IMR-90 (cell line): Measurements from ENCODE around the gene FAM131C. TPM values are rescaled to one million over a fixed set of nuclear protein-coding genes. Genes with fewer than 3 reads are reported as not detected.

Experiments
- ATAC-seq: fragments of 200-7000 bp; cut with Tn5 transposase; 2 replicates; pipeline ENCODE4 v1.9.1; 2020; ENCODE audit warnings: low read depth, mild to moderate bottlenecking, moderate library complexity
- BruUV-seq: library from RNA; stranded (reverse); fragments of 400-500 nt; replicated peaks from 2 replicates; lab custom pipeline; 2021; lab: Mats Ljungman, UMichigan
- CTCF ChIA-PET: fragments of 300-600 bp; formaldehyde crosslinking; extraction: SDS; loops from one replicate; lab custom pipeline; 2021; ENCODE audit warnings: antibody characterized with exemption; lab: Yijun Ruan, JAX
- POLR2A ChIA-PET: fragments of 300-600 bp; sonication (Branson Sonifier 250); formaldehyde crosslinking; loops from one replicate; lab custom pipeline; 2022; ENCODE audit warnings: antibody characterized with exemption; ENCODE audit not compliant: unreplicated experiment; lab: Charles Lee
- DNase-seq: peaks from one replicate; pipeline ENCODE4 v3.0.0; 2013
- H2AFZ ChIP-seq: replicated peaks from 2 replicates; pipeline ENCODE3; 2013; ENCODE audit warnings: low read length, mild to moderate bottlenecking; ENCODE audit not compliant: poor library complexity
- H2AK5ac ChIP-seq: 2 replicates; pipeline ENCODE4 v1.6.1; 2013; ENCODE audit warnings: low read depth, low read length, inconsistent platforms
- H2AK9ac ChIP-seq: replicated peaks from 2 replicates; pipeline ENCODE3; 2013; ENCODE audit warnings: mild to moderate bottlenecking, low read depth, low read length, moderate library complexity; ENCODE audit not compliant: poor library complexity
- H2BK120ac ChIP-seq: 2 replicates; pipeline ENCODE4 v1.6.1; 2013; ENCODE audit warnings: low read depth, low read length, inconsistent platforms
- H2BK15ac ChIP-seq: 3 replicates; pipeline ENCODE4 v1.6.1; 2013; ENCODE audit warnings: low read depth, low read length, inconsistent platforms
- H2BK20ac ChIP-seq: 2 replicates; pipeline ENCODE4 v1.6.1; 2013; ENCODE audit warnings: low read depth, mild to moderate bottlenecking, inconsistent platforms, low read length, moderate library complexity
- H2BK5ac ChIP-seq: 2 replicates; pipeline ENCODE4 v1.6.1; 2013; ENCODE audit warnings: mild to moderate bottlenecking, low read depth, low read length, inconsistent platforms; ENCODE audit not compliant: poor library complexity, severe bottlenecking
- H3K14ac ChIP-seq: replicated peaks from 2 replicates; pipeline ENCODE4 v1.6.1; 2013; ENCODE audit warnings: low read depth, low read length, inconsistent platforms
- H3K18ac ChIP-seq: 2 replicates; pipeline ENCODE4 v1.6.1; 2013; ENCODE audit warnings: low read depth, low read length, control low read depth
- H3K23ac ChIP-seq: 2 replicates; pipeline ENCODE4 v1.6.1; 2013; ENCODE audit warnings: low read depth, low read length, inconsistent platforms
- H3K27ac ChIP-seq: 2 replicates; pipeline ENCODE4 v1.5.1; 2013; ENCODE audit warnings: mild to moderate bottlenecking, control low read depth, low read length; ENCODE audit not compliant: insufficient read depth
- H3K27me3 ChIP-seq: 2 replicates; pipeline ENCODE4 v1.6.1; 2013; ENCODE audit warnings: low read length; ENCODE audit not compliant: control insufficient read depth, insufficient read depth
- H3K36me3 ChIP-seq: 2 replicates; pipeline ENCODE4 v1.6.1; 2013; ENCODE audit warnings: low read length, mixed read lengths; ENCODE audit not compliant: control insufficient read depth, insufficient read depth
- H3K4ac ChIP-seq: 2 replicates; pipeline ENCODE4 v1.6.1; 2013; ENCODE audit warnings: low read depth, low read length, inconsistent platforms
- H3K4me1 ChIP-seq: 2 replicates; pipeline ENCODE4 v1.6.1; 2013; ENCODE audit warnings: low read length, mixed read lengths; ENCODE audit not compliant: control insufficient read depth, insufficient read depth
- H3K4me2 ChIP-seq: 2 replicates; pipeline ENCODE4 v1.6.1; 2013; ENCODE audit warnings: low read depth, mild to moderate bottlenecking, control low read depth, low read length, moderate library complexity
- H3K4me3 ChIP-seq: 2 replicates; pipeline ENCODE4 v1.5.1; 2013; ENCODE audit warnings: low read depth, mild to moderate bottlenecking, control low read depth, low read length, moderate library complexity; ENCODE audit not compliant: insufficient read depth
- H3K56ac ChIP-seq: 2 replicates; pipeline ENCODE4 v1.6.1; 2013; ENCODE audit warnings: low read length, inconsistent platforms; ENCODE audit not compliant: insufficient read depth; ENCODE audit errors: extremely low read depth
- H3K79me1 ChIP-seq, 2 experiments: 2 replicates each; pipeline ENCODE4 v1.6.1; 2013; ENCODE audit warnings: low read length in 2 of 2, inconsistent platforms in 1 of 2, low read depth in 1 of 2
- H3K9ac ChIP-seq: 2 replicates; pipeline ENCODE4 v1.6.1; 2013; ENCODE audit warnings: low read depth, low read length, control low read depth
- H3K9me1 ChIP-seq: 2 replicates; pipeline ENCODE4 v1.6.1; 2013; ENCODE audit warnings: low read length, inconsistent platforms; ENCODE audit not compliant: insufficient read depth
- H3K9me3 ChIP-seq: 2 replicates; pipeline ENCODE4 v1.6.1; 2013; ENCODE audit warnings: low read length; ENCODE audit not compliant: control insufficient read depth, insufficient read depth
- H4K20me1 ChIP-seq: 2 replicates; pipeline ENCODE4 v1.6.1; 2013; ENCODE audit warnings: low read length, inconsistent platforms; ENCODE audit not compliant: insufficient read depth
- H4K5ac ChIP-seq: 2 replicates; pipeline ENCODE4 v1.6.1; 2013; ENCODE audit warnings: mild to moderate bottlenecking, low read depth, low read length, control low read depth
- H4K8ac ChIP-seq, 2 experiments: 2 replicates each; pipeline ENCODE4 v1.6.1; 2013; ENCODE audit warnings: low read depth in 2 of 2, low read length in 2 of 2, control low read depth in 1 of 2, inconsistent platforms in 1 of 2
- H4K91ac ChIP-seq: 2 replicates; pipeline ENCODE4 v1.6.1; 2013; ENCODE audit warnings: low read depth, low read length, inconsistent platforms; ENCODE audit not compliant: insufficient read depth
- BHLHE40 ChIP-seq: fragments of 150-350 bp; IDR thresholded peaks from 2 replicates; pipeline ENCODE4 v1.6.1; 2016; ENCODE audit warnings: mild to moderate bottlenecking, low read depth, low read length
- CEBPB ChIP-seq: IDR thresholded peaks from 2 replicates; pipeline ENCODE4 v1.6.1; 2012; ENCODE audit warnings: low read depth, low read length, improper control_type of control experiment
- CHD1 ChIP-seq: IDR thresholded peaks from 2 replicates; pipeline ENCODE4 v1.6.1; 2012; ENCODE audit warnings: low read depth, low read length, improper control_type of control experiment
- CTCF ChIP-seq: conservative IDR thresholded peaks from 2 replicates; pipeline ENCODE4 v1.5.1; 2012; ENCODE audit warnings: mild to moderate bottlenecking, low read depth, low read length, improper control_type of control experiment
- ELK1 ChIP-seq: fragments of 150-350 bp; IDR thresholded peaks from 2 replicates; pipeline ENCODE4 v1.6.1; 2016; ENCODE audit warnings: low read depth, mild to moderate bottlenecking, low read length, moderate library complexity, borderline replicate concordance
- FOS ChIP-seq: fragments of 150-350 bp; IDR thresholded peaks from 2 replicates; pipeline ENCODE4 v1.6.1; 2016; ENCODE audit warnings: low read depth, low read length
- MAFK ChIP-seq: IDR thresholded peaks from 2 replicates; pipeline ENCODE4 v1.6.1; 2012; ENCODE audit warnings: low read depth, low read length, improper control_type of control experiment
- MAZ ChIP-seq: IDR thresholded peaks from 2 replicates; pipeline ENCODE4 v1.6.1; 2012; ENCODE audit warnings: low read depth, mild to moderate bottlenecking, low read length, improper control_type of control experiment, moderate library complexity, borderline replicate concordance
- MXI1 ChIP-seq: IDR thresholded peaks from 2 replicates; pipeline ENCODE4 v1.6.1; 2012; ENCODE audit warnings: low read depth, mild to moderate bottlenecking, low read length, moderate library complexity, borderline replicate concordance
- NFE2L2 ChIP-seq: fragments of 150-350 bp; IDR thresholded peaks from 2 replicates; pipeline ENCODE4 v1.6.1; 2016; ENCODE audit warnings: low read depth, mild to moderate bottlenecking, low read length
- POLR2A ChIP-seq: IDR thresholded peaks from 2 replicates; pipeline ENCODE4 v1.6.1; 2012; ENCODE audit warnings: mild to moderate bottlenecking, low read depth, low read length
- RAD21 ChIP-seq: IDR thresholded peaks from 2 replicates; pipeline ENCODE4 v1.6.1; 2012; ENCODE audit warnings: low read length, improper control_type of control experiment
- RCOR1 ChIP-seq: IDR thresholded peaks from 2 replicates; pipeline ENCODE4 v1.6.1; 2012; ENCODE audit warnings: mild to moderate bottlenecking, low read length, improper control_type of control experiment; ENCODE audit not compliant: insufficient replicate concordance
- RFX5 ChIP-seq: IDR thresholded peaks from 2 replicates; pipeline ENCODE4 v1.8.0; 2012; ENCODE audit warnings: low read depth, mild to moderate bottlenecking, low read length, moderate library complexity
- SMC3 ChIP-seq: fragments of 150-350 bp; IDR thresholded peaks from 2 replicates; pipeline ENCODE4 v1.6.1; 2016; ENCODE audit warnings: low read depth, mild to moderate bottlenecking, antibody characterized with exemption, low read length, moderate library complexity
- USF2 ChIP-seq: fragments of 150-350 bp; IDR thresholded peaks from 2 replicates; pipeline ENCODE4 v1.6.1; 2017; ENCODE audit warnings: mild to moderate bottlenecking, antibody characterized with exemption, low read length, low read depth
- WGBS, 2 experiments: methylation state at CpG; one replicate each; pipeline versions ENCODE4 v1.1.5 to v1.1.7; 2013; ENCODE audit warnings: missing lambda C conversion rate in 2 of 2; ENCODE audit not compliant: insufficient read length in 1 of 2; ENCODE audit errors: extremely low coverage in 2 of 2; 5-methylcytosine and 5-hydroxymethylcytosine counted together
- dilution Hi-C: fragments of 300-500 bp; cut with HindIII; formaldehyde crosslinking; loops from one replicate; pipeline ENCODE4 v1.14.3; 2018; ENCODE audit warnings: low sequenced_read_pairs; ENCODE audit not compliant: unreplicated experiment
- in situ Hi-C: fragments of 300-500 bp; cut with MboI; formaldehyde crosslinking; loops from 3 replicates; pipeline ENCODE4 v1.14.3; 2019; ENCODE audit warnings: low sequenced_read_pairs, inconsistent platforms, mixed read lengths
- intact Hi-C: fragments of 100-400 bp; cut with micrococcal nuclease; formaldehyde crosslinking; loops from 2 replicates; pipeline ENCODE4 v1.10.0; 2022
- polyA plus RNA-seq, 3 experiments: library from polyadenylated mRNA; depleted of rRNA; stranded (reverse); fragments of >200 nt; gene quantifications; 2 replicates each; pipeline ENCODE4 v1.2.3, GENCODE V29; 2012; ENCODE audit warnings: low replicate concordance in 1 of 3
- total RNA-seq: library from RNA; depleted of rRNA; stranded (reverse); fragments of >200 nt; gene quantifications from 2 replicates; pipeline ENCODE4 v1.2.3, GENCODE V29; 2012

Gene FAM131C
- total and polyA plus RNA-seq, 2 of the 4 experiments (the other 2 are of a cell fraction) = 0.18 to 1.0 TPM

GRCh38 chr1:16072095-16072494 lies 1.4 kb downstream of the FAM131C start:
- Histone ChIP-seq H2AFZ (no peak overlapping the region), H3K14ac (no peak overlapping the region), H3K4me1 (peaks cover 16% of the 10 kb centered on the region), H3K9me1 (peaks cover 10% of the 10 kb centered on the region; the same call in 1 of the 2 replicates), H3K56ac (no peak overlapping the region), H3K4me3 (no peak overlapping the region), H3K9me3 (no peaks in the 10 kb centered on the region), H2BK15ac (no peak overlapping the region), H3K18ac (no peak overlapping the region), H3K79me1 (peaks cover 0 to 6% of the 10 kb centered on the region in 2 experiments; a peak in 2 of 4 replicates), H2BK120ac (no peak overlapping the region), H3K4ac (no peak overlapping the region), H4K8ac (no peak overlapping the region), H3K27me3 (peaks cover 5% of the 10 kb centered on the region; the same call in 1 of the 2 replicates), H4K5ac (no peak overlapping the region), H3K9ac (no peak overlapping the region), H3K27ac (no peak overlapping the region), H2BK5ac (no peak overlapping the region), H2BK20ac (no peak overlapping the region), H2AK5ac (no peak overlapping the region), H4K91ac (no peak overlapping the region), H2AK9ac (no peak overlapping the region), H4K20me1 (no peaks in the 10 kb centered on the region), H3K36me3 (no peaks in the 10 kb centered on the region), H3K23ac (no peak overlapping the region), H3K4me2 (no peak overlapping the region)
- no peak for TF ChIP-seq POLR2A
- no peak for TF ChIP-seq NFE2L2
- no peak for TF ChIP-seq MAFK
- TF ChIP-seq SMC3 = no peak
- no peak for TF ChIP-seq MXI1
- no peak for TF ChIP-seq MAZ
- no peak for TF ChIP-seq BHLHE40
- TF ChIP-seq FOS = no peak
- TF ChIP-seq RFX5 = no peak
- TF ChIP-seq USF2 = no peak
- TF ChIP-seq RCOR1 = no peak
- no peak for TF ChIP-seq CEBPB
- TF ChIP-seq RAD21 = no peak
- TF ChIP-seq CTCF = no peak
- no peak for TF ChIP-seq CHD1
- TF ChIP-seq ELK1 = no peak
- POLR2A ChIA-PET = no interaction called here
- no CpG with 5 or more reads among the region's 5 CpGs for WGBS, 2 experiments
- dilution Hi-C loops = no loop called here
- intact Hi-C loops = no loop called here
- in situ Hi-C loops = no loop called here
- BruUV-seq = no TSS peak
- DNase-seq = no peak
- no peak for ATAC-seq
- CTCF ChIA-PET = no interaction called here
